ENCODE measurements around the gene ADCY10. TPM values are rescaled to one million over a fixed set of nuclear protein-coding genes. Genes with fewer than 3 reads are reported as not detected.

ADCY10 gene
- total and polyA plus RNA-seq, 9 of the 15 experiments (the other 6 are each of a cell fraction or from before 2014, with no cell fraction given), result 0.08 to 0.86 (median 0.22) TPM

- 16% methylated on average over 4 of the region's 4 CpGs for WGBS (ENCODE audit: insufficient coverage, low coverage, missing lambda C conversion rate)
- no peak overlapping the region for H3K4me3 ChIP-seq
- no peaks in the 10 kb centered on the region for H3K36me3 ChIP-seq (ENCODE audit: control insufficient read depth, insufficient read depth, low read length)
- H3K9ac ChIP-seq (ENCODE audit: insufficient read depth in 1 of 2, low read depth in 2 of 2, low read length in 2 of 2), result no peak overlapping the region
- no peak overlapping the region for H3K4me2 ChIP-seq (ENCODE audit: insufficient read depth, low read length)
- H4K20me1 ChIP-seq (replicated peaks; ENCODE audit: control insufficient read depth, insufficient read depth, low read length), result no peaks in the 10 kb centered on the region
- CTCF ChIA-PET (ENCODE audit: low intra/inter-chr PET ratio), result no interaction called here
- DNase-seq (ENCODE audit: extremely low read depth in 1 of 4, low spot score in 3 of 4) (no peak), FAIRE-seq (no peak), ATAC-seq (no peak)
- H3K79me2 ChIP-seq (ENCODE audit: control insufficient read depth, insufficient read depth, low read length), result no peaks in the 10 kb centered on the region
- H2AFZ ChIP-seq (ENCODE audit: low read depth, low read length), result no peak overlapping the region
- H3K27ac ChIP-seq (ENCODE audit: extremely low read depth, low read depth, low read length), result no peak overlapping the region
- no peaks in the 10 kb centered on the region for H3K9me1 ChIP-seq (ENCODE audit: control insufficient read depth, insufficient read depth, low read length)
- no peaks in the 10 kb centered on the region for H3K9me3 ChIP-seq (replicated peaks; ENCODE audit: control insufficient read depth, insufficient read depth, low read depth, low read length)
- BruUV-seq (replicated peaks), result no TSS peak
- peaks cover 5 to 15% of the 10 kb centered on the region in 2 experiments; a peak in 4 of 5 replicates for H3K4me1 ChIP-seq (replicated peaks in 1 of 2; ENCODE audit: control insufficient read depth in 2 of 2, insufficient read depth in 2 of 2, low read length in 2 of 2)
- H3K27me3 ChIP-seq (ENCODE audit: control insufficient read depth in 2 of 2, insufficient read depth in 2 of 2, low read length in 2 of 2), result no peaks in the 10 kb centered on the region
- intact Hi-C loops (cut with micrococcal nuclease) (no loop called here), in situ Hi-C loops (cut with MboI) (no loop called here)
- POLR2A ChIA-PET, result interaction anchor here (0.6 to 2.2 kb wide), 6 partner anchors 10 to 25 kb away, joined by 3 to 10 read pairs (median 4); no protein-coding TSS in a partner anchor
- no peak for TF ChIP-seq SP2 (IDR thresholded peaks at IDR 0.05; ENCODE audit: extremely low read depth, low read depth, low read length, poor library complexity, severe bottlenecking)
- no peak for TF ChIP-seq E4F1 (CRISPR knock-in tag; IDR thresholded peaks at IDR 0.05; ENCODE audit: borderline replicate concordance)
- TF ChIP-seq DIDO1 (tag; IDR thresholded peaks at IDR 0.05; ENCODE audit: low read depth), result no peak
- no peak for TF ChIP-seq CBX8 (IDR thresholded peaks at IDR 0.05; ENCODE audit: borderline replicate concordance, extremely low read depth, low read depth, low read length, poor library complexity, severe bottlenecking)
- TF ChIP-seq CREB3 (tag; conservative IDR thresholded peaks at IDR 0.05; ENCODE audit: low read depth), result no peak
- no peak for TF ChIP-seq PCBP1 (IDR thresholded peaks at IDR 0.05; ENCODE audit: low read depth, low read length, poor library complexity, severe bottlenecking)
- TF ChIP-seq POU5F1 (IDR thresholded peaks at IDR 0.05; ENCODE audit: borderline replicate concordance, low read depth, low read length, partially characterized antibody), result no peak
- 0 out of 2 replicates have a peak, but pooled peaks have one; percentile 11 for TF ChIP-seq TEAD4 (IDR thresholded peaks at IDR 0.05; ENCODE audit: low read length)
- TF ChIP-seq TEAD4 (CRISPR knock-in tag; IDR thresholded peaks at IDR 0.05; ENCODE audit: borderline replicate concordance), result no peak
- no peak for TF ChIP-seq RBM14 (IDR thresholded peaks at IDR 0.05; ENCODE audit: borderline replicate concordance, insufficient read depth, low read depth, low read length)
- TF ChIP-seq HNRNPLL (IDR thresholded peaks at IDR 0.05; ENCODE audit: low read depth, low read length, poor library complexity, severe bottlenecking), result no peak
- no peak for TF ChIP-seq USF2 (CRISPR knock-in tag; IDR thresholded peaks at IDR 0.05)
- TF ChIP-seq SOX6 (IDR thresholded peaks at IDR 0.05), result peak; percentile 52; the same call in 1 of the 2 replicates
- no peak for TF ChIP-seq GABPA (tag; conservative IDR thresholded peaks at IDR 0.05; ENCODE audit: low read depth)
- TF ChIP-seq HNRNPUL1 (IDR thresholded peaks at IDR 0.05; ENCODE audit: low read length), result no peak
- no peak for TF ChIP-seq ZNF133 (CRISPR knock-in tag; IDR thresholded peaks at IDR 0.05)
- TF ChIP-seq NFIC (IDR thresholded peaks at IDR 0.05), result peak; percentile 47; the same call in 1 of the 2 replicates
- TF ChIP-seq PRPF4 (IDR thresholded peaks at IDR 0.05; ENCODE audit: insufficient read depth, low read depth, low read length, poor library complexity, severe bottlenecking), result no peak
- TF ChIP-seq IRF2 (CRISPR knock-in tag; IDR thresholded peaks at IDR 0.05), result no peak
Observed at GRCh38 chr1:167836197-167836596, 77.7 kb downstream of the ADCY10 start.
